Inflammatory macrophage treated with lipopolysaccharide for 4 hours (primary cell): ENCODE data around the gene COBL.

ENCODE experiments used
- DNase-seq: peaks from one replicate; pipeline ENCODE4 v3.0.0-alpha.2; 2020

COBL gene

GRCh38 chr7:51251290-51251689 is 65.3 kb downstream of the COBL start:
- DNase-seq = no peak

- DNase-seq = no peak
Measured at GRCh38 chr7:51250512-51250911, 66.1 kb downstream of the COBL start.

- no peak for DNase-seq
Measured at GRCh38 chr7:51249991-51250390, 66.6 kb downstream of the COBL start.

GRCh38 chr7:51249187-51249945 is 67.2 kb downstream of the COBL start:
- no peak for DNase-seq

GRCh38 chr7:51246258-51247245 is 70.1 kb downstream of the COBL start:
- no peak for DNase-seq

- peak; percentile 26 for DNase-seq
Measured at GRCh38 chr7:51244885-51245284, 71.7 kb downstream of the COBL start.

- no peak for DNase-seq
Measured at GRCh38 chr7:51244053-51244452, 72.6 kb downstream of the COBL start.

GRCh38 chr7:51243631-51244030 is 73.0 kb downstream of the COBL start:
- no peak for DNase-seq

GRCh38 chr7:51242881-51243518 is 73.6 kb downstream of the COBL start:
- no peak for DNase-seq

- DNase-seq = no peak
Measured at GRCh38 chr7:51242007-51242691, 74.5 kb downstream of the COBL start.

GRCh38 chr7:51240868-51241267 is 75.7 kb downstream of the COBL start:
- no peak for DNase-seq

- no peak for DNase-seq
Measured at GRCh38 chr7:51239691-51240090, 76.9 kb downstream of the COBL start.

- no peak for DNase-seq
Measured at GRCh38 chr7:51238981-51239495, 77.6 kb downstream of the COBL start.

- no peak for DNase-seq
Measured at GRCh38 chr7:51237446-51238133, 79.0 kb downstream of the COBL start.

- no peak for DNase-seq
Measured at GRCh38 chr7:51236470-51237132, 80.0 kb downstream of the COBL start.

- DNase-seq = no peak
Measured at GRCh38 chr7:51235593-51236313, 80.9 kb downstream of the COBL start.

GRCh38 chr7:51234609-51235308 is 81.8 kb downstream of the COBL start:
- DNase-seq = no peak

- DNase-seq = no peak
Measured at GRCh38 chr7:51234139-51234538, 82.5 kb downstream of the COBL start.

- no peak for DNase-seq
Measured at GRCh38 chr7:51233374-51233773, 83.2 kb downstream of the COBL start.

GRCh38 chr7:51230723-51231122 is 85.9 kb downstream of the COBL start:
- no peak for DNase-seq
